IPS-20b (cell line): ENCODE results near the gene IDS.
"Not testable (repeated sequence)": the region's sequence is repeated elsewhere in the genome, so short reads cannot be mapped to it uniquely, and the experiment has no call there.

Source experiments
- H3K27ac ChIP-seq: one replicate; pipeline ENCODE4 v1.5.1; 2013; ENCODE audit warnings: low read length
- H3K27me3 ChIP-seq: 2 replicates; pipeline ENCODE4 v1.6.1; 2013; ENCODE audit warnings: mild to moderate bottlenecking, low read length, inconsistent platforms; ENCODE audit not compliant: insufficient read depth
- H3K36me3 ChIP-seq: 2 replicates; pipeline ENCODE4 v1.6.1; 2013; ENCODE audit warnings: low read depth, mild to moderate bottlenecking, inconsistent platforms, low read length, moderate library complexity; ENCODE audit not compliant: insufficient read depth
- H3K4me1 ChIP-seq: 2 replicates; pipeline ENCODE4 v1.6.1; 2013; ENCODE audit warnings: mild to moderate bottlenecking, control low read depth, inconsistent platforms, low read length, moderate library complexity; ENCODE audit not compliant: insufficient read depth
- H3K4me3 ChIP-seq: 2 replicates; pipeline ENCODE4 v1.5.1; 2013; ENCODE audit warnings: mild to moderate bottlenecking, low read length, inconsistent platforms
- H3K9ac ChIP-seq: 2 replicates; pipeline ENCODE4 v1.6.1; 2013; ENCODE audit warnings: low read depth, mild to moderate bottlenecking, inconsistent platforms, low read length, moderate library complexity
- H3K9me3 ChIP-seq: 2 replicates; pipeline ENCODE4 v1.6.1; 2013; ENCODE audit warnings: mild to moderate bottlenecking, low read depth, low read length, inconsistent platforms; ENCODE audit not compliant: insufficient read depth

The IDS gene

GRCh38 chrX:149540131-149540620 lies 35.1 kb upstream of the IDS start:
- Histone ChIP-seq H3K36me3 (no peaks in the 10 kb centered on the region), H3K27ac (no peak overlapping the region), H3K9me3 (no peaks in the 10 kb centered on the region), H3K9ac (no peak overlapping the region; the same call in 1 of the 2 replicates), H3K4me3 (peak overlapping the region; percentile 83), H3K4me1 (peaks cover 3% of the 10 kb centered on the region; the same call in 1 of the 2 replicates), H3K27me3 (peaks cover 7% of the 10 kb centered on the region; the same call in 1 of the 2 replicates)

DNA sequence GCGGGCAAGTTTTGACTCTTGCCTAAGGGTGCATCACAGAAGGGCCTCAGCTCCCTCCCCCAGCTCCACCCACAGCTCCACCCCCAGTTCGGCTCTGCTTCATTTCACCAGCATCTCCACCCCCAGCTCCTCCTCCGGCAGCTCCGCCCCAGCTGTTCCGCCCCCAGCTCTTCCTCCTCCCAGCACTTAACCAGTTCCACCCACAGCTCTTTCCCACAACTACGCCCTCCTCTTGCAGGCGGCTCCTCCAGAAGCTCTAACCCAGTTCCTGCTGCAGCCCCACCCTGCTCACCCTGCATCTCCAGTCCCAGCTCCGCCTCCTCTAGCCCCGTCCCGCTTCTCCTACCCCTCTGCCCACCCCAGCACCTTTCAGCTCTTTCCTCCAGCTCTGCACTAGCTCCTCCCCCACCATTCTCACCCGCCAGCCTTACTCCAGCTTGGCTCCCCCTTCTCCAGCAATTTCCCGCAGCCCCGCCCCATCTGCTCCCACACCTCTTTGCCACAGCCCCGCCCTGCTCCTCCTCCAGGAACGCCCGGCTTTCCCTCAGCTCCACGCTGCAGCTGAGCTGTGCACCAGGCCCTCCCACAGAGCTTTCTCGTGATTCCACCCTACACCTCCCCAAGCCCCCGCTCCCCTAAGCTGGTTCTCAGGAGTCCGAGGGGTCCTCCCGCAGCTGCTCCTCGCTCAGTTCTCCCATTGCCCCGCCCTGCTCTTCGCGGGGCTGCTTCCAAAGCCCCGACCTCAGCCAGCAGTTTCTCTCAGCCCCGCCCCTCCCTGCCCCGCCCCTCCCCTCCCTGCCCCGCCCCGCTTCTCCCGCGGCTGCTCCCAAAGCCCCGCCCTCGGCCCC lies 34.4 kb upstream of the IDS start:
- Histone ChIP-seq H3K27ac (no peak overlapping the region), H3K36me3 (no peaks in the 10 kb centered on the region), H3K4me1 (peaks cover 3% of the 10 kb centered on the region; the same call in 1 of the 2 replicates), H3K9ac (no peak overlapping the region; the same call in 1 of the 2 replicates), H3K4me3 (peak overlapping the region; percentile 77), H3K27me3 (peaks cover 7% of the 10 kb centered on the region; the same call in 1 of the 2 replicates), H3K9me3 (no peaks in the 10 kb centered on the region)

GRCh38 chrX:149537474-149537873 lies 32.4 kb upstream of the IDS start:
- H3K27ac ChIP-seq, H3K36me3 ChIP-seq, H3K4me3 ChIP-seq, H3K9me3 ChIP-seq, H3K27me3 ChIP-seq, H3K4me1 ChIP-seq, H3K9ac ChIP-seq: not testable (repeated sequence)

DNA sequence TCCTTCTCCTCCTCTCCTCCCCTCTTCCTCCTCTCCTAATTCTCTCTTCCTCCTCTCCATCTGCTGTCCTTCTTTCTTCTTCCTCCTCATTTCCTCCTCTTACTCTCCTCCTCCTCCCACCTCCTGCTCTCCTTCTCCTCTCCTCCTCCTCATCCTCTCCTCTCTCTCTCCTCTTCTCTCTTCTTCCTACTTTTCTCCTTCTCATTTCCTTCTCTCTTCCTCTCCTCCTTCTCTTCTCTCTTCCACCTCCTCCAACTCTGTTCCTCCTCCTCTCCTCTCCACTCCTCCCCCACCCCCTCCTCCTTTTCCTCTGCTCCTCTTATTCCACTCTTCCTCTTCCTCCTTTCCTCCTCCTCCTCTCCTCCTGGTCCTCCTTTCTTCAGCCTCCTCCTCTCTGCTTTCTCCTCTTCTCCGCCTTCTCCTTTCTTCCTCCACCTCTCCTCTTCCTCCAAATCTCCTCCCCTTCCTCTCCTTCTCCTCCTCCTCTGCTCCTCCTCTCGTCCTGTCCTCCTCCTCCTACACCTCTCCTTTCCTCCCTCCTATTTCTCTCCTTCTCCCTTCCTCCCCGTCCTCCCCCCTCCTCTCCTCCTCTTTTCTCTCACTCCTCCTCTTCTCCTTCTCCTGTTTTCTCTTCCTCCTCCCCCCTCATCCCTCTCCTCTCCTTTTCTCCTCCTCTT lies 30.0 kb upstream of the IDS start:
- H3K4me3 ChIP-seq, H3K9ac ChIP-seq, H3K27ac ChIP-seq, H3K9me3 ChIP-seq, H3K27me3 ChIP-seq, H3K4me1 ChIP-seq, H3K36me3 ChIP-seq: not testable (repeated sequence)

DNA sequence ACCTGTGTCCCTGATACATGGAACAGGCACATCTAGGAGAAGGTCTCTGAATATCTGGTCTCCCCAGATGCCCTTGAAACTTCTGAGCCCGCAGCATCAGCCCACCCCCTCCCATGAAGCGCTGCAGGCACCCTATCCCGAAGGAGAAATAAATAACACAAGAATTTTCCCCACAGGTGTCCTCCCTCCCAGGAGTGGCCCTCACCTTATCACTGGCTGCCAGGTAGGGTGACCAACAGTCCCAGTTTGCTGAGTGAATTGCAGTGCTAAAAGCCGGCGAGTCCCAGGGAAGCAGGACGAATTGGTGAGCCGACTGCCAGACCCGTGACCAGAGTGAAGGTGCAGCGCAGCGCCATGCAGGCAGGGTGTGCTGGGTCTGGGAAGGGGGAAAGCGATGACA lies 28.9 kb upstream of the IDS start:
- not testable (repeated sequence) for H3K4me1 ChIP-seq, H3K27ac ChIP-seq, H3K36me3 ChIP-seq, H3K27me3 ChIP-seq, H3K9me3 ChIP-seq, H3K4me3 ChIP-seq, H3K9ac ChIP-seq

DNA sequence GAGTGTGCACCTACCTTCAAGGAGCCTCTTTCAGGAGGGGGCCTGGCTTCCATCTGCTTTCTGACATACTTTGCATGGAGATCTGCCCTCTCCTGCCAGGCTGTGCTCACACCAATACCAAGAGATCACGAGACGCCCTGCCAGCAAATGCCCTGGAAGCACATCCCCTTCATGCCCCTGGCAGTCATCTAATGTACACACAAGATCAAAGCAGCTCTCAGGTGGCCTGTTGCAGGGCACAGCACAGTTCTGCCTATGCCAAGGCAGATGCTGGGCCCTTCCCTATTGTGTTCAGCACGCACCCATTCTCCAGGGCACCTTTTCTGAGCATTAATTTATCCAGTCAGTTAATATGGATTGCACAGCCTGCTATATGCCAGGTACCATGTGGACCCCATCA lies 27.8 kb upstream of the IDS start:
- not testable (repeated sequence) for H3K4me1 ChIP-seq, H3K4me3 ChIP-seq, H3K9me3 ChIP-seq, H3K9ac ChIP-seq, H3K27ac ChIP-seq, H3K36me3 ChIP-seq, H3K27me3 ChIP-seq

DNA sequence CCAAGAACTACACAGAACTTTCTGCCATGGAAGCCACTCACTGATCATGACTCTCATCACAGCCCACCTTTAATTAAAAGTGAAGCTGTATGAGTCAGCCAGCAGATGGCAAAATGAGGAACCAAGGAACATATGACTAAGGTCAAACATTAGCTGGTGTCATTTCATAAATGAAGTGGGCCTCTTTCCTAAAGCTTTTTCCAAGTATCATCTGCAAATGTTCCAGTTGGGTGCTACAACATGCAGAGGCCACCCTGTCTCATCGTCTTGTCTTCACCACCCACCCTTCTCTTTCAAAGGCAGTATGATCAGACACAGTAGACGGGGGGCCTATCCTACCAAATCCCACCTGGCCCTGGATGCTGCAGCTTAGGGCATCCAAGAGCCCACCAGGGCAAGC lies 26.5 kb upstream of the IDS start:
- Histone ChIP-seq H3K27ac (no peak overlapping the region), H3K9me3 (no peaks in the 10 kb centered on the region), H3K9ac (no peak overlapping the region), H3K4me3 (no peak overlapping the region), H3K27me3 (no peaks in the 10 kb centered on the region), H3K4me1 (no peaks in the 10 kb centered on the region), H3K36me3 (no peaks in the 10 kb centered on the region)

DNA sequence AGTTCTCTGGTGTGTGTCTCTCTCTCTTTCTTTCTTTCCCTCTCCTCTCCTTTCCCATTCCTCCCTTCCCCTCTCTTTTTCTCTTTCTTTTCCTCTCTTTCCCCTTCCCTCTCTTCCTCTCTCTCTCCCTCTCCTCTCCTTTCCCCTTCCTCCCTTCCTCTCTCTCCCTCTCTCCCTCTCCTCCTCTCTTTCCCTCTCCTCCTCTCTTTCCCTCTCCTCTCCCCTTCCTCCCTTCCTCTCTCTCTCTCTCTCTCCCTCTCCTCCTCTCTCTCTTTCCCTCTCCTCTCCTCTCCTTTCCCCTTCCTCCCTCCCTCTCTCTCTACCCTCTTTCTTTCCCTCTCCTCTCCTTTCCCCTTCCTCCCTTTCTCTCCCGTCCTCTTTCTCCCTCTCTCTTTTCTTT lies 23.3 kb upstream of the IDS start:
- no peaks in the 10 kb centered on the region; the same call in 1 of the 2 replicates for H3K4me1 ChIP-seq
- H3K27me3 ChIP-seq: no peaks in the 10 kb centered on the region
- no peaks in the 10 kb centered on the region for H3K9me3 ChIP-seq
- H3K36me3 ChIP-seq: no peaks in the 10 kb centered on the region
- H3K9ac ChIP-seq: no peak overlapping the region
- no peak overlapping the region for H3K27ac ChIP-seq
- H3K4me3 ChIP-seq: no peak overlapping the region

DNA sequence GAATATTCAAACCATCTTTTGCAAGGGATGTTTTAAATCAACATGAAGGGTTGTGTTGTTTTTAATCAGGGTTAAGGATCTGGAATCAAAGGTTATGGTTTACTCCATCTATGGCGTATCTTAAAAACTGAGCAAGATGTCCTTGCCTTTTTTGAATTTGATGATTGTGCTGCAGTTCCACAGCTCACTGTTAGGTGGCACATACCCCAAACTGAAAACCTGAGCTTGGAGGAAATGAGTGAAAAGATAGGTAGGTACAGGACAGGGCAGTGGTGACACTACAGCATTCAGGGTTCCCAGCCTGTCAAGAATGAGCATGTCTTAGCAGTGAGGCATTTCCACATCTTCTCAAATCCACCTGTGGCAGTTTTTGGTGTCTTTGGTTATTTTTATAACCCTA lies 22.6 kb upstream of the IDS start:
- Histone ChIP-seq H3K36me3 (no peaks in the 10 kb centered on the region), H3K9me3 (no peaks in the 10 kb centered on the region), H3K4me3 (no peak overlapping the region), H3K27me3 (no peaks in the 10 kb centered on the region), H3K9ac (no peak overlapping the region), H3K4me1 (no peaks in the 10 kb centered on the region; the same call in 1 of the 2 replicates), H3K27ac (no peak overlapping the region)

- H3K4me1 ChIP-seq, H3K9ac ChIP-seq, H3K36me3 ChIP-seq, H3K9me3 ChIP-seq, H3K27ac ChIP-seq, H3K27me3 ChIP-seq, H3K4me3 ChIP-seq: not testable (repeated sequence)
Measured at GRCh38 chrX:149526318-149527033, 21.4 kb upstream of the IDS start.

- H3K27ac ChIP-seq, H3K9ac ChIP-seq, H3K27me3 ChIP-seq, H3K36me3 ChIP-seq, H3K4me1 ChIP-seq, H3K9me3 ChIP-seq, H3K4me3 ChIP-seq: not testable (repeated sequence)
Measured at GRCh38 chrX:149525903-149526302, 20.8 kb upstream of the IDS start.
